H9 (cell line): ENCODE data around the gene C10orf71. TPM values are rescaled to one million over a fixed set of nuclear protein-coding genes. Genes with fewer than 3 reads are reported as not detected.

Experiments
- DNase-seq: peaks from one replicate; pipeline ENCODE4 v3.0.0-alpha.2; 2017
- H2AFZ ChIP-seq: one replicate; pipeline ENCODE4 v1.6.1; 2013; ENCODE audit warnings: mild to moderate bottlenecking, low read length, control low read depth, moderate library complexity
- H2AK5ac ChIP-seq: 2 replicates; pipeline ENCODE4 v1.6.1; 2013; ENCODE audit warnings: low read length, control low read depth, mixed read lengths; ENCODE audit not compliant: insufficient read length
- H2BK120ac ChIP-seq: one replicate; pipeline ENCODE4 v1.6.1; 2013; ENCODE audit warnings: low read depth, mild to moderate bottlenecking, low read length, control low read depth, inconsistent platforms; ENCODE audit not compliant: poor library complexity, severe bottlenecking
- H2BK12ac ChIP-seq: 2 replicates; pipeline ENCODE4 v1.6.1; 2013; ENCODE audit warnings: low read length, control low read depth, mixed read lengths, low read depth; ENCODE audit not compliant: insufficient read length
- H2BK15ac ChIP-seq: 2 replicates; pipeline ENCODE4 v1.6.1; 2013; ENCODE audit warnings: low read depth, low read length, control low read depth
- H2BK20ac ChIP-seq: one replicate; pipeline ENCODE4 v1.6.1; 2013; ENCODE audit warnings: low read depth, mild to moderate bottlenecking, low read length, control low read depth, inconsistent platforms; ENCODE audit not compliant: poor library complexity, severe bottlenecking
- H2BK5ac ChIP-seq: 2 replicates; pipeline ENCODE4 v1.6.1; 2013; ENCODE audit warnings: low read length, control low read depth, mixed read lengths; ENCODE audit not compliant: insufficient read length
- H3K14ac ChIP-seq: 2 replicates; pipeline ENCODE4 v1.6.1; 2013; ENCODE audit warnings: low read length, control low read depth; ENCODE audit not compliant: insufficient read depth
- H3K18ac ChIP-seq: 2 replicates; pipeline ENCODE4 v1.6.1; 2013; ENCODE audit warnings: low read depth, mild to moderate bottlenecking, mixed read lengths, low read length, control low read depth; ENCODE audit not compliant: insufficient read length
- H3K23ac ChIP-seq: 2 replicates; pipeline ENCODE4 v1.6.1; 2013; ENCODE audit warnings: low read length, control low read depth, mixed read lengths, low read depth; ENCODE audit not compliant: insufficient read length
- H3K23me2 ChIP-seq: 2 replicates; pipeline ENCODE4 v1.6.1; 2013; ENCODE audit warnings: low read depth, mild to moderate bottlenecking, mixed read lengths, low read length, control low read depth; ENCODE audit not compliant: insufficient read length, poor library complexity, severe bottlenecking
- H3K27ac ChIP-seq: 2 replicates; pipeline ENCODE4 v1.5.1; 2013; ENCODE audit warnings: low read length, control low read depth, mixed read lengths, low read depth; ENCODE audit not compliant: insufficient read length
- H3K27me3 ChIP-seq: 2 replicates; pipeline ENCODE4 v1.6.1; 2013; ENCODE audit warnings: low read length, control low read depth, inconsistent platforms; ENCODE audit not compliant: insufficient read depth
- H3K4ac ChIP-seq: 2 replicates; pipeline ENCODE4 v1.6.1; 2013; ENCODE audit warnings: low read depth, mild to moderate bottlenecking, control low read depth, inconsistent platforms, low read length, moderate library complexity
- H3K4me1 ChIP-seq: 2 replicates; pipeline ENCODE4 v1.6.1; 2013; ENCODE audit warnings: low read length, control low read depth, inconsistent platforms; ENCODE audit not compliant: insufficient read depth
- H3K4me2 ChIP-seq: 2 replicates; pipeline ENCODE4 v1.6.1; 2013; ENCODE audit warnings: low read length, control low read depth, mixed read lengths; ENCODE audit not compliant: insufficient read length, insufficient read depth
- H3K56ac ChIP-seq: 2 replicates; pipeline ENCODE4 v1.6.1; 2013; ENCODE audit warnings: low read depth, mild to moderate bottlenecking, mixed read lengths, low read length, control low read depth; ENCODE audit not compliant: insufficient read length
- H3K79me1 ChIP-seq: 2 replicates; pipeline ENCODE4 v1.6.1; 2013; ENCODE audit warnings: low read depth, mild to moderate bottlenecking, moderate library complexity, low read length, control low read depth, inconsistent platforms; ENCODE audit not compliant: insufficient read depth, poor library complexity, severe bottlenecking
- H3K79me2 ChIP-seq: 2 replicates; pipeline ENCODE4 v1.6.1; 2013; ENCODE audit warnings: low read length, control low read depth, inconsistent platforms; ENCODE audit not compliant: insufficient read depth
- H3K9ac ChIP-seq: 2 replicates; pipeline ENCODE4 v1.6.1; 2013; ENCODE audit warnings: low read length, control low read depth, mixed read lengths; ENCODE audit not compliant: insufficient read length; ENCODE audit errors: extremely low read depth
- H3K9me3 ChIP-seq: one replicate; pipeline ENCODE4 v1.6.1; 2013; ENCODE audit warnings: low read depth, low read length, inconsistent platforms; ENCODE audit not compliant: control insufficient read depth
- H3T11ph ChIP-seq: one replicate; pipeline ENCODE4 v1.6.1; 2013; ENCODE audit warnings: mild to moderate bottlenecking, low read length, control low read depth, inconsistent platforms
- H4K20me1 ChIP-seq: one replicate; pipeline ENCODE4 v1.6.1; 2013; ENCODE audit not compliant: control insufficient read depth, insufficient read length, insufficient read depth
- H4K5ac ChIP-seq: 2 replicates; pipeline ENCODE4 v1.6.1; 2013; ENCODE audit warnings: low read depth, mild to moderate bottlenecking, mixed read lengths, low read length, control low read depth; ENCODE audit not compliant: insufficient read length
- H4K8ac ChIP-seq: replicated peaks from 2 replicates; pipeline ENCODE4 v1.6.1; 2013; ENCODE audit warnings: low read length, control low read depth, mixed read lengths, low read depth; ENCODE audit not compliant: insufficient read length
- H4K91ac ChIP-seq: 2 replicates; pipeline ENCODE4 v1.6.1; 2013; ENCODE audit warnings: low read depth, mild to moderate bottlenecking, moderate library complexity, mixed read lengths, low read length, control low read depth; ENCODE audit not compliant: insufficient read length
- H3K27ac Mint-ChIP-seq, 3 experiments: 2 replicates in 2 of 3; 3 replicates in 1 of 3; pipeline ENCODE4 v1.8.0; 2020 to 2021; ENCODE audit warnings: mixed read lengths in 3 of 3, mild to moderate bottlenecking in 1 of 3, moderate library complexity in 1 of 3
- H3K27me3 Mint-ChIP-seq: 2 replicates; pipeline ENCODE4 v1.8.0; 2021; ENCODE audit warnings: low read depth, mild to moderate bottlenecking, moderate library complexity, mixed read lengths
- H3K36me3 Mint-ChIP-seq, 3 experiments: 2 replicates in 2 of 3; 3 replicates in 1 of 3; pipeline ENCODE4 v1.8.0; 2020 to 2021; ENCODE audit warnings: low read depth in 3 of 3, mixed read lengths in 3 of 3; ENCODE audit not compliant: insufficient read depth in 1 of 3
- H3K4me1 Mint-ChIP-seq, 2 experiments: 2 replicates each; pipeline ENCODE4 v1.8.0; 2020; ENCODE audit warnings: mixed read lengths in 2 of 2
- H3K4me3 Mint-ChIP-seq, 2 experiments: 2 replicates in 1 of 2; 3 replicates in 1 of 2; pipeline ENCODE4 v1.8.0; 2020 to 2021; ENCODE audit warnings: mild to moderate bottlenecking in 2 of 2, mixed read lengths in 2 of 2, moderate library complexity in 1 of 2
- H3K9me3 Mint-ChIP-seq, 2 experiments: 2 replicates in 1 of 2; 3 replicates in 1 of 2; pipeline ENCODE4 v1.8.0; 2020; ENCODE audit warnings: mild to moderate bottlenecking in 2 of 2, mixed read lengths in 2 of 2, moderate library complexity in 1 of 2
- WGBS: extraction: QIAGEN DNeasy Blood & Tissue Kit; methylation state at CpG from one replicate; pipeline ENCODE4 v1.1.7; 2013; ENCODE audit warnings: missing lambda C conversion rate, low lambda C conversion rate, mixed read lengths; ENCODE audit not compliant: insufficient read length; ENCODE audit errors: extremely low coverage; 5-methylcytosine and 5-hydroxymethylcytosine counted together
- total RNA-seq: library from RNA; stranded (reverse); gene quantifications from 2 replicates; pipeline ENCODE4 v1.2.1, GENCODE V29; 2021
- TF ChIP-seq, protein P1 (sequence below): fragments of 200-600 bp; sonication (generic); conservative IDR thresholded peaks from 3 replicates; pipeline ENCODE4 v1.8.0; 2021; ENCODE audit warnings: antibody characterized with exemption, mild to moderate bottlenecking

The C10orf71 gene
- total RNA-seq, 1 experiment from 2014 or later = not detected

DNA sequence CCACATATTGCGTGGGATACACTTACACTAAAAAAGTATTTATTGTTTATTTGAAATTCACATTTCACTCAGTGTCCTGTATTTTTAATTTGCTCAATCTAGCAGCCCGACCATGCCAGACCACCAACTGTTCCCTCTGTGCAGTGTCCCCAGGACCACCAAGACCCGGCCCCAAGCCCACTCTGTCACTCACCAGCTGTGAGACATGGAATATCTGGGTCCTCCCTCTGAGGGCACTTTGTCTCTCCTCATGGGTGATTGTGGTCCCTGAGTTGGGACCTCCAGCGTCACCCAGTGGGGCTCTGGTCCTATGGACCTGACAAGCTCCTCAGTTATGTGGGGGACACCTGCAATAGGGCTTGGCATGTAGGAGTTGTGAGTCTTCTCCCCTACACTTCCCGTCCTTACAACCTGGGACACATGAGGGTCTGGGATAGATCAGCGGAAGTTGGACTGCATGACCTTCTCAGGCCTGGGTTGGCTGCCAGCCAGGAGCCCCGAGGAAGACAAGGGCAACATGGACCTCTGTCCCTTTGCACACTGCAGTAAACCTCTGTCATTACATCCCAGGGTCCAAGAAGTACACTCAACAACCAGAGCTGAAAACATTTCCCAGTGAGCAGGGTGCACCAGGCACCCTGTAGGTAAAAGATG, 12.1 kb downstream of the C10orf71 start:
- H3K27me3 Mint-ChIP-seq = peaks cover 21% of the 10 kb centered on the region

More for the DNA sequence above, 12.1 kb downstream of the C10orf71 start:
- Histone ChIP-seq H3K79me1 (no peaks in the 10 kb centered on the region), H3K56ac (no peak overlapping the region), H4K8ac (no peak overlapping the region), H3K9me3 (no peaks in the 10 kb centered on the region), H3K18ac (no peak overlapping the region), H4K91ac (no peak overlapping the region), H4K20me1 (no peaks in the 10 kb centered on the region), H2BK120ac (no peak overlapping the region), H2BK20ac (no peak overlapping the region), H3K27ac (no peak overlapping the region), H3K23ac (no peak overlapping the region), H3K4me1 (no peaks in the 10 kb centered on the region), H3K14ac (no peak overlapping the region), H3K4me2 (no peak overlapping the region), H2AK5ac (no peak overlapping the region), H3K27me3 (no peaks in the 10 kb centered on the region), H3K23me2 (no peaks in the 10 kb centered on the region), H2BK15ac (no peak overlapping the region), H3T11ph (no peak overlapping the region), H3K79me2 (no peaks in the 10 kb centered on the region), H3K4ac (no peak overlapping the region), H2BK12ac (no peak overlapping the region), H3K9ac (no peak overlapping the region), H4K5ac (no peak overlapping the region), H2BK5ac (no peak overlapping the region), H2AFZ (no peak overlapping the region)
- no CpG with 5 or more reads among the region's 7 CpGs for WGBS
- no peaks in the 10 kb centered on the region for H3K9me3 Mint-ChIP-seq
- no peaks in the 10 kb centered on the region for H3K36me3 Mint-ChIP-seq
- H3K27ac Mint-ChIP-seq = no peak overlapping the region
- no peak for DNase-seq
- H3K4me3 Mint-ChIP-seq = no peak overlapping the region
- TF ChIP-seq, protein P1, sequence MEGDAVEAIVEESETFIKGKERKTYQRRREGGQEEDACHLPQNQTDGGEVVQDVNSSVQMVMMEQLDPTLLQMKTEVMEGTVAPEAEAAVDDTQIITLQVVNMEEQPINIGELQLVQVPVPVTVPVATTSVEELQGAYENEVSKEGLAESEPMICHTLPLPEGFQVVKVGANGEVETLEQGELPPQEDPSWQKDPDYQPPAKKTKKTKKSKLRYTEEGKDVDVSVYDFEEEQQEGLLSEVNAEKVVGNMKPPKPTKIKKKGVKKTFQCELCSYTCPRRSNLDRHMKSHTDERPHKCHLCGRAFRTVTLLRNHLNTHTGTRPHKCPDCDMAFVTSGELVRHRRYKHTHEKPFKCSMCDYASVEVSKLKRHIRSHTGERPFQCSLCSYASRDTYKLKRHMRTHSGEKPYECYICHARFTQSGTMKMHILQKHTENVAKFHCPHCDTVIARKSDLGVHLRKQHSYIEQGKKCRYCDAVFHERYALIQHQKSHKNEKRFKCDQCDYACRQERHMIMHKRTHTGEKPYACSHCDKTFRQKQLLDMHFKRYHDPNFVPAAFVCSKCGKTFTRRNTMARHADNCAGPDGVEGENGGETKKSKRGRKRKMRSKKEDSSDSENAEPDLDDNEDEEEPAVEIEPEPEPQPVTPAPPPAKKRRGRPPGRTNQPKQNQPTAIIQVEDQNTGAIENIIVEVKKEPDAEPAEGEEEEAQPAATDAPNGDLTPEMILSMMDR = no peak
- H3K4me1 Mint-ChIP-seq = no peaks in the 10 kb centered on the region
